ENCODE measurements around the gene PHLPP1.

- TF ChIP-seq CTCF (IDR thresholded peaks at IDR 0.05) (no peak), POLR2A (IDR thresholded peaks at IDR 0.05) (no peak)
These were observed 131.7 kb downstream of the PHLPP1 start for GRCh38 chr18:62847081-62847480.
